ENCODE measurements around the gene FBXW12.

The FBXW12 gene

GRCh38 chr3:48423241-48423882 is 51.3 kb downstream of the FBXW12 start:
- DNase-seq = no peak

GRCh38 chr3:48423883-48424695 is 52.1 kb downstream of the FBXW12 start:
- DNase-seq = no peak

- no peak for DNase-seq
Observed at GRCh38 chr3:48425281-48425812, 53.3 kb downstream of the FBXW12 start.

GRCh38 chr3:48426401-48426909 is 54.4 kb downstream of the FBXW12 start:
- DNase-seq = no peak

GRCh38 chr3:48426944-48427629 is 55.1 kb downstream of the FBXW12 start:
- no peak for DNase-seq

GRCh38 chr3:48427630-48427962 is 55.6 kb downstream of the FBXW12 start:
- no peak for DNase-seq

- no peak for DNase-seq
Observed at GRCh38 chr3:48428088-48428571, 56.1 kb downstream of the FBXW12 start.

GRCh38 chr3:48428572-48429316 is 56.7 kb downstream of the FBXW12 start:
- peak; percentile 75 for DNase-seq

GRCh38 chr3:48429317-48429959 is 57.4 kb downstream of the FBXW12 start:
- peak; percentile 72 for DNase-seq

- DNase-seq = peak; percentile 85
Observed at GRCh38 chr3:48429960-48430707, 58.1 kb downstream of the FBXW12 start, which contains the start of gene PLXNB1. TSS of gene PLXNB1 (minus strand) at chr3:48430086. CDS start at chr3:48424611, 5,475 bp downstream.

- DNase-seq = peak; percentile 34
Observed at GRCh38 chr3:48430708-48431101, 58.7 kb downstream of the FBXW12 start.

GRCh38 chr3:48431224-48432029 is 59.4 kb downstream of the FBXW12 start:
- DNase-seq = peak; percentile 29

- peak; percentile 81 for DNase-seq
Observed at GRCh38 chr3:48432411-48433371, 60.7 kb downstream of the FBXW12 start.

- peak; percentile 64 for DNase-seq
Observed at GRCh38 chr3:48433472-48434118, 61.6 kb downstream of the FBXW12 start.

- no peak for DNase-seq
Observed at GRCh38 chr3:48434591-48435222, 62.7 kb downstream of the FBXW12 start.

- DNase-seq = no peak
Observed at GRCh38 chr3:48435223-48435595, 63.2 kb downstream of the FBXW12 start.

GRCh38 chr3:48435774-48436476 is 63.9 kb downstream of the FBXW12 start:
- DNase-seq = peak; percentile 94
